GM12872 (cell line): ENCODE data around the gene PIGZ.

Source experiments
- CTCF ChIP-seq: IDR thresholded peaks from 3 replicates; pipeline ENCODE4 v1.5.1; 2011; ENCODE audit warnings: low read depth, mild to moderate bottlenecking, low read length, moderate library complexity; ENCODE audit not compliant: insufficient read depth

Gene PIGZ

GRCh38 chr3:196954832-196955231 lies 13.8 kb downstream of the PIGZ start:
- no peak for TF ChIP-seq CTCF

- no peak for TF ChIP-seq CTCF
These were observed 17.3 kb downstream of the PIGZ start for GRCh38 chr3:196951371-196951770.

- no peak for TF ChIP-seq CTCF
These were observed 18.9 kb downstream of the PIGZ start for GRCh38 chr3:196949750-196950149.

- no peak for TF ChIP-seq CTCF
These were observed 19.4 kb downstream of the PIGZ start for GRCh38 chr3:196949285-196949619.

- TF ChIP-seq CTCF = 0 out of 3 replicates have a peak, but pooled peaks have one; percentile 13
These were observed 20.0 kb downstream of the PIGZ start for GRCh38 chr3:196948442-196949284.

GRCh38 chr3:196947860-196948441 lies 20.7 kb downstream of the PIGZ start:
- TF ChIP-seq CTCF = no peak

- peak; percentile 26; the same call in 1 of the 3 replicates for TF ChIP-seq CTCF
These were observed 21.3 kb downstream of the PIGZ start for GRCh38 chr3:196947136-196947859.
